Endodermal cell (in vitro differentiated cells): ENCODE data around the gene RSPH10B. TPM values are rescaled to one million over a fixed set of nuclear protein-coding genes. Genes with fewer than 3 reads are reported as not detected.

Experiments used
- total RNA-seq, 2 donors: library from RNA; stranded (reverse); fragmentation: NEBNext Ultra II Directional in 1 of 2; extraction: Animal tissue kit (Norgen Biotek cat#: 25700) in 1 of 2; gene quantifications; 2 replicates in 1 of 2; 3 replicates in 1 of 2; pipeline ENCODE4 v1.2.1, GENCODE V29; 2021

Gene RSPH10B
- total RNA-seq, 2 donors from 2014 or later, result 0.73 to 0.75 TPM

Other genes starting within 250 kb of the RSPH10B start
- gene RNF216, start 189.0 kb downstream of the RSPH10B start, total RNA-seq, result 10 to 100 TPM; 39.5 to 44.1 TPM
- gene OCM, start 89.9 kb downstream of the RSPH10B start, total RNA-seq, result not detected
- 100 to 1,000 TPM; 121 to 138 TPM for gene CCZ1, start 72.0 kb downstream of the RSPH10B start, total RNA-seq
- 10 to 100 TPM; 19.6 to 22.1 TPM for gene PMS2, start 38.4 kb upstream of the RSPH10B start, total RNA-seq
- 10 to 100 TPM; 48.6 to 60.1 TPM for gene AIMP2, start 38.6 kb upstream of the RSPH10B start, total RNA-seq
- not detected for gene ANKRD61, start 60.7 kb upstream of the RSPH10B start, total RNA-seq
- 100 to 1,000 TPM; 106 to 116 TPM for gene EIF2AK1, start 88.5 kb upstream of the RSPH10B start, total RNA-seq
- gene USP42, start 134.3 kb upstream of the RSPH10B start, total RNA-seq, result 10 to 100 TPM; 17.8 to 23.2 TPM